Measurements from ENCODE around the gene ANKRD13D.
A peak's percentile ranks its signal among the peaks of the same experiment; 100 is the strongest.

The ANKRD13D gene

DNA sequence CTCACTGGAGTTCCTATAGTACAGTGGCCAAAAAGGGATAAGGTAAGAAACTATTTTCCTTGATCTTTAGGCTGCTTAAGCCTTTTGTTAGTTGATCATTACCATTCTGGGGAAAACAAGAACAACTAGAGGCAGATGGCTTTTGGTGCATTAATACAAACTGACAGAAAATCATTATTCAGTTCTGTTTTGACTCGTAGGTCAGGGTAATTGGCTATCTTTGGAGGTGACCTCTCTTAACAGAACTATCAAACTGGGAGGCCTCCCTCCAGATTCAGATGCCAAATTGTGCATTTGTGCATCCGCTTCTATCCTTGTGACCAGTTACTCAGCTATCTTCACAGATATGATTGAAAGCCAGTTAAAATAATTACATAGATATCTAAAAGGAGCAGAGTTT is 46.1 kb upstream of the ANKRD13D start:
- Histone ChIP-seq H2AK5ac (ENCODE audit: low read length) (no peak overlapping the region), H3K4me3 (ENCODE audit: low read depth, low read length) (no peak overlapping the region), H2BK120ac (ENCODE audit: insufficient read depth, low read length, poor library complexity) (no peak overlapping the region), H3K27ac (ENCODE audit: low read depth, low read length) (no peak overlapping the region), H3K23ac (ENCODE audit: low read length) (no peak overlapping the region), H3K79me2 (ENCODE audit: control insufficient read depth, insufficient read depth, low read length, poor library complexity) (peaks cover 10% of the 10 kb centered on the region), H3K79me1 (ENCODE audit: low read length) (peaks cover 16% of the 10 kb centered on the region), H3K9ac (ENCODE audit: low read length) (no peak overlapping the region), H3K14ac (ENCODE audit: low read length) (no peak overlapping the region), H2BK12ac (ENCODE audit: low read length) (no peak overlapping the region), H3K18ac (ENCODE audit: low read length) (no peak overlapping the region), H3K9me3 (ENCODE audit: insufficient read depth, low read depth, low read length) (peaks cover 2% of the 10 kb centered on the region), H4K8ac (ENCODE audit: low read depth, low read length) (no peak overlapping the region), H3K4me1 (ENCODE audit: control insufficient read depth in 1 of 2, insufficient read depth in 2 of 2, low read length in 2 of 2) (peaks cover 18 to 34% of the 10 kb centered on the region in 2 experiments), H4K91ac (ENCODE audit: low read depth, low read length) (no peak overlapping the region), H4K12ac (ENCODE audit: low read depth, low read length) (no peak overlapping the region), H3K36me3 (ENCODE audit: control insufficient read depth in 1 of 2, insufficient read depth in 2 of 2, low read length in 2 of 2) (peaks cover 17 to 32% of the 10 kb centered on the region in 2 experiments), H3K4ac (ENCODE audit: low read depth, low read length) (peak overlapping the region; percentile 72), H2AFZ (ENCODE audit: insufficient read depth, low read length, poor library complexity) (no peak overlapping the region), H2BK5ac (ENCODE audit: low read depth, low read length, poor library complexity) (no peak overlapping the region), H3K27me3 (ENCODE audit: insufficient read depth, low read length) (no peaks in the 10 kb centered on the region), H3K4me2 (ENCODE audit: low read length) (no peak overlapping the region)
- no peak for DNase-seq
- no CpG with 5 or more reads among the region's 2 CpGs for WGBS (ENCODE audit: extremely low coverage, insufficient coverage, insufficient read length)

GRCh38 chr11:67245046-67245445 is 44.1 kb upstream of the ANKRD13D start:
- H4K8ac ChIP-seq (ENCODE audit: low read depth, low read length), result no peak overlapping the region
- H3K4me1 ChIP-seq (ENCODE audit: control insufficient read depth in 1 of 2, insufficient read depth in 2 of 2, low read length in 2 of 2), result peaks cover 17 to 29% of the 10 kb centered on the region in 2 experiments
- peak overlapping the region; percentile 51 for H3K27ac ChIP-seq (ENCODE audit: low read depth, low read length)
- H3K18ac ChIP-seq (ENCODE audit: low read length), result no peak overlapping the region
- no peak overlapping the region for H3K9ac ChIP-seq (ENCODE audit: low read length)
- H4K91ac ChIP-seq (ENCODE audit: low read depth, low read length), result no peak overlapping the region
- H3K27me3 ChIP-seq (ENCODE audit: insufficient read depth, low read length), result no peaks in the 10 kb centered on the region
- no peak overlapping the region for H2BK5ac ChIP-seq (ENCODE audit: low read depth, low read length, poor library complexity)
- H3K4ac ChIP-seq (ENCODE audit: low read depth, low read length), result no peak overlapping the region
- H3K4me2 ChIP-seq (ENCODE audit: low read length), result no peak overlapping the region
- peaks cover 24 to 46% of the 10 kb centered on the region in 2 experiments for H3K36me3 ChIP-seq (ENCODE audit: control insufficient read depth in 1 of 2, insufficient read depth in 2 of 2, low read length in 2 of 2)
- H4K12ac ChIP-seq (ENCODE audit: low read depth, low read length), result no peak overlapping the region
- H3K79me1 ChIP-seq (ENCODE audit: low read length), result peaks cover 11% of the 10 kb centered on the region
- H2BK12ac ChIP-seq (ENCODE audit: low read length), result peak overlapping the region; percentile 46
- H3K79me2 ChIP-seq (ENCODE audit: control insufficient read depth, insufficient read depth, low read length, poor library complexity), result peaks cover 10% of the 10 kb centered on the region
- no peak overlapping the region for H3K23ac ChIP-seq (ENCODE audit: low read length)
- H3K14ac ChIP-seq (ENCODE audit: low read length), result no peak overlapping the region
- no peak overlapping the region for H2AFZ ChIP-seq (ENCODE audit: insufficient read depth, low read length, poor library complexity)
- peaks cover 2% of the 10 kb centered on the region for H3K9me3 ChIP-seq (ENCODE audit: insufficient read depth, low read depth, low read length)
- WGBS (ENCODE audit: extremely low coverage, insufficient coverage, insufficient read length), result no CpG with 5 or more reads among the region's 11 CpGs
- peak; percentile 90 to 94 for DNase-seq
- peak overlapping the region; percentile 8 for H2BK120ac ChIP-seq (ENCODE audit: insufficient read depth, low read length, poor library complexity)
- no peak overlapping the region for H3K4me3 ChIP-seq (ENCODE audit: low read depth, low read length)
- H2AK5ac ChIP-seq (ENCODE audit: low read length), result no peak overlapping the region

DNA sequence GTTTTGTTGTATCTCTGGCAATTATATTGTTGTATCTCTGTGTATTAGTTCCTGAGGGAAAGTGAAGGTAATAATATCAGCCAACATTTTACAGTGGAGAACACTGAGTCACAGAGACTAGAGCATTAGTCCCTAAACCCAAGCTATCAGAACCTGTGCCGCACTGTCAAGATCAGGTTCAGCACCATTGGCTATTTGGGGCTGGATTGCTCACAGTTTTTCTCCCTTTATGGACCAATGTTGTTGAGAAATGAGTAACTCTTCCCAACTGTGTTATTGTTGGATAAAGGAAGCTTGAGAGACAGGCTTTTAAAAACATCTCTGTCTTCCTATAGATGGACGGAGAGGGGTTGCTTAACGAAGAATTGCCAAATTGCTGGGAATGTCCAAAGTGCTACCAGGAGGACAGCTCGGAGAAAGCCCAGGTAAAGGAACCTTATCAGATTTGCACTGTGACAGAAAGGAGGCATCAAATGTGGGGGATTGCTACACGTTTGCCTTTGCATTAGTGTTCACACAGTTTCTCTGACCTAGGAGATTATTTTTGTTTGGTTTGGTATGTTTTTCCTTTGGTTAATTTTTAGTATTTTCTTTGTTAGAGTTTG is 41.1 kb upstream of the ANKRD13D start:
- DNase-seq, result peak; percentile 84 to 94
- WGBS (ENCODE audit: extremely low coverage, insufficient coverage, insufficient read length), result no CpG with 5 or more reads among the region's 5 CpGs
- H2BK5ac ChIP-seq (ENCODE audit: low read depth, low read length, poor library complexity), result peak overlapping the region; percentile 61

GRCh38 chr11:67248653-67249052 is 40.5 kb upstream of the ANKRD13D start:
- Histone ChIP-seq H3K9me3 (ENCODE audit: insufficient read depth, low read depth, low read length) (peaks cover 2% of the 10 kb centered on the region), H3K79me1 (ENCODE audit: low read length) (peaks cover 3% of the 10 kb centered on the region), H2AFZ (ENCODE audit: insufficient read depth, low read length, poor library complexity) (no peak overlapping the region), H4K91ac (ENCODE audit: low read depth, low read length) (no peak overlapping the region), H3K27ac (ENCODE audit: low read depth, low read length) (peak overlapping the region; percentile 72), H3K27me3 (ENCODE audit: insufficient read depth, low read length) (no peaks in the 10 kb centered on the region), H3K9ac (ENCODE audit: low read length) (no peak overlapping the region), H3K79me2 (ENCODE audit: control insufficient read depth, insufficient read depth, low read length, poor library complexity) (no peaks in the 10 kb centered on the region), H3K4ac (ENCODE audit: low read depth, low read length) (no peak overlapping the region), H3K23ac (ENCODE audit: low read length) (no peak overlapping the region), H2AK5ac (ENCODE audit: low read length) (no peak overlapping the region), H4K8ac (ENCODE audit: low read depth, low read length) (no peak overlapping the region), H2BK12ac (ENCODE audit: low read length) (no peak overlapping the region), H3K36me3 (ENCODE audit: control insufficient read depth in 1 of 2, insufficient read depth in 2 of 2, low read length in 2 of 2) (peaks cover 41 to 72% of the 10 kb centered on the region in 2 experiments), H3K18ac (ENCODE audit: low read length) (peak overlapping the region; percentile 66), H2BK120ac (ENCODE audit: insufficient read depth, low read length, poor library complexity) (no peak overlapping the region), H3K4me3 (ENCODE audit: low read depth, low read length) (no peak overlapping the region), H3K14ac (ENCODE audit: low read length) (no peak overlapping the region), H4K12ac (ENCODE audit: low read depth, low read length) (no peak overlapping the region), H3K4me1 (ENCODE audit: control insufficient read depth in 1 of 2, insufficient read depth in 2 of 2, low read length in 2 of 2) (peaks cover 18% of the 10 kb centered on the region in 2 experiments), H3K4me2 (ENCODE audit: low read length) (peak overlapping the region; percentile 40), H2BK5ac (ENCODE audit: low read depth, low read length, poor library complexity) (no peak overlapping the region)
- peak; percentile 97 to 98 for DNase-seq

More for the DNA sequence above, 41.1 kb upstream of the ANKRD13D start:
- Histone ChIP-seq H3K14ac (ENCODE audit: low read length) (peak overlapping the region; percentile 69), H4K91ac (ENCODE audit: low read depth, low read length) (peak overlapping the region; percentile 51), H4K8ac (ENCODE audit: low read depth, low read length) (no peak overlapping the region), H3K4ac (ENCODE audit: low read depth, low read length) (no peak overlapping the region), H3K4me1 (ENCODE audit: control insufficient read depth in 1 of 2, insufficient read depth in 2 of 2, low read length in 2 of 2) (peaks cover 15 to 18% of the 10 kb centered on the region in 2 experiments), H4K12ac (ENCODE audit: low read depth, low read length) (no peak overlapping the region), H3K79me2 (ENCODE audit: control insufficient read depth, insufficient read depth, low read length, poor library complexity) (no peaks in the 10 kb centered on the region), H3K23ac (ENCODE audit: low read length) (no peak overlapping the region), H3K9ac (ENCODE audit: low read length) (no peak overlapping the region), H3K9me3 (ENCODE audit: insufficient read depth, low read depth, low read length) (peaks cover 2% of the 10 kb centered on the region), H2BK12ac (ENCODE audit: low read length) (peak overlapping the region; percentile 27), H3K4me3 (ENCODE audit: low read depth, low read length) (no peak overlapping the region), H3K27ac (ENCODE audit: low read depth, low read length) (peak overlapping the region; percentile 72), H2AFZ (ENCODE audit: insufficient read depth, low read length, poor library complexity) (no peak overlapping the region), H2AK5ac (ENCODE audit: low read length) (no peak overlapping the region), H3K79me1 (ENCODE audit: low read length) (peaks cover 3% of the 10 kb centered on the region), H2BK120ac (ENCODE audit: insufficient read depth, low read length, poor library complexity) (peak overlapping the region; percentile 76), H3K18ac (ENCODE audit: low read length) (no peak overlapping the region), H3K36me3 (ENCODE audit: control insufficient read depth in 1 of 2, insufficient read depth in 2 of 2, low read length in 2 of 2) (peaks cover 41 to 70% of the 10 kb centered on the region in 2 experiments), H3K27me3 (ENCODE audit: insufficient read depth, low read length) (no peaks in the 10 kb centered on the region), H3K4me2 (ENCODE audit: low read length) (peak overlapping the region; percentile 25)
